ENCODE results near the gene TOX2. TPM values are rescaled to one million over a fixed set of nuclear protein-coding genes. Genes with fewer than 3 reads are reported as not detected.

Gene TOX2
- total and polyA plus RNA-seq, 7 donors = 0.06 to 0.53 (median 0.38) TPM

DNA sequence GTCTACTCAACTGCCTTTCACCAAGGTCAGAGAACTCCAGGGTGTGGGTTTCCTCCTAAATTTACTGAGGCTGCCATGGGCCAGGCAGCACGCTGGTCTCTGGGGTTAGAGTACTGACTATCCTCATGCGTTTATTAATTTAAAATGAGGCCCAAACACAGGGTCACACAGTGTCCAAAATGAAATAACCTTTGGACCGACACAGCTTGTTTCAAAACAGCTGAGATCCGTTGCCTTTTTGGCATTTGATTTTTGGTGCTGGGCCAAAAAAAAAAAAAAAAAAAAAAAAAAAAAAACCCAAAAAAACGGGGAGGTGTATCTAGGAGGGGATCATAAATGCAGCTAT is 14.6 kb upstream of the TOX2 start:
- TF ChIP-seq, protein P1, sequence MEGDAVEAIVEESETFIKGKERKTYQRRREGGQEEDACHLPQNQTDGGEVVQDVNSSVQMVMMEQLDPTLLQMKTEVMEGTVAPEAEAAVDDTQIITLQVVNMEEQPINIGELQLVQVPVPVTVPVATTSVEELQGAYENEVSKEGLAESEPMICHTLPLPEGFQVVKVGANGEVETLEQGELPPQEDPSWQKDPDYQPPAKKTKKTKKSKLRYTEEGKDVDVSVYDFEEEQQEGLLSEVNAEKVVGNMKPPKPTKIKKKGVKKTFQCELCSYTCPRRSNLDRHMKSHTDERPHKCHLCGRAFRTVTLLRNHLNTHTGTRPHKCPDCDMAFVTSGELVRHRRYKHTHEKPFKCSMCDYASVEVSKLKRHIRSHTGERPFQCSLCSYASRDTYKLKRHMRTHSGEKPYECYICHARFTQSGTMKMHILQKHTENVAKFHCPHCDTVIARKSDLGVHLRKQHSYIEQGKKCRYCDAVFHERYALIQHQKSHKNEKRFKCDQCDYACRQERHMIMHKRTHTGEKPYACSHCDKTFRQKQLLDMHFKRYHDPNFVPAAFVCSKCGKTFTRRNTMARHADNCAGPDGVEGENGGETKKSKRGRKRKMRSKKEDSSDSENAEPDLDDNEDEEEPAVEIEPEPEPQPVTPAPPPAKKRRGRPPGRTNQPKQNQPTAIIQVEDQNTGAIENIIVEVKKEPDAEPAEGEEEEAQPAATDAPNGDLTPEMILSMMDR (IDR thresholded peaks at IDR 0.05) = no peak
- Histone ChIP-seq H3K9me3 (no peaks in the 10 kb centered on the region), H3K4me3 (no peak overlapping the region), H3K4me1 (no peaks in the 10 kb centered on the region), H3K27me3 (ENCODE audit: insufficient read depth in 3 of 3, low read length in 2 of 3) (peaks cover 0 to 2% (median 0%) of the 10 kb centered on the region in 3 donors), H3K27ac (no peak overlapping the region), H3K36me3 (ENCODE audit: insufficient read depth in 1 of 2, low read depth in 1 of 2) (no peaks in the 10 kb centered on the region)
- intact Hi-C loops (cut with DNase I) = no loop called here
- DNase-seq = no peak
- ATAC-seq = peak in 1 of 4 donors; percentile 65
- whole genome bisulfite sequencing, 3 donors = 1 to 10% (median 8%) methylated on average over 5 of the region's 5 CpGs

DNA sequence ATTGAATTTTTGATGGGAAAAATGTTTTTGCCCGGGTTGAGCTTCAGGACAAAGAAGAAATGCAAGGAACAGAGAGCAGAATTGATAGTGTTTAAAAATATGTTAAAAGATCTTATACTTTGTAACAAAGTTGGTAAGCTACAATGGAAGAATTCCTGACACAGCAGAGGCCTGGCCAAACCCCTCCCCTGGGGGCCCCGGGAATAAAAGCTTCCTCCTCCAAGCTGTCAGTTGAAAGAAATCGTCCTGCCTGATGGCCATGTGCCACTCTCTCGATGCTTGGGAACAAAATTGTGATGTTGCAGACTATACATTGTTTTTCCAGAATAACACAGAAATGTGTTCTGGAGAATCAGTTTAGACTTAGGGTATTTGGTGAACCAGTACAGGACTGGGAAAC is 14.2 kb upstream of the TOX2 start:
- intact Hi-C loops (cut with DNase I) = no loop called here
- H3K27me3 ChIP-seq (ENCODE audit: insufficient read depth in 3 of 3, low read length in 2 of 3) = peaks cover 0 to 2% (median 0%) of the 10 kb centered on the region in 3 donors
- TF ChIP-seq, protein P1 (IDR thresholded peaks at IDR 0.05) = no peak
- H3K36me3 ChIP-seq (ENCODE audit: insufficient read depth in 1 of 2, low read depth in 1 of 2) = no peaks in the 10 kb centered on the region
- no peaks in the 10 kb centered on the region for H3K4me1 ChIP-seq
- H3K27ac ChIP-seq = no peak overlapping the region
- H3K4me3 ChIP-seq = no peak overlapping the region
- DNase-seq = peak in 1 of 2 donors; percentile 72
- no peaks in the 10 kb centered on the region for H3K9me3 ChIP-seq
- ATAC-seq = peak in 1 of 4 donors; percentile 41
- WGBS, 3 donors = 11 to 13% (median 13%) methylated on average over 4 of the region's 4 CpGs

DNA sequence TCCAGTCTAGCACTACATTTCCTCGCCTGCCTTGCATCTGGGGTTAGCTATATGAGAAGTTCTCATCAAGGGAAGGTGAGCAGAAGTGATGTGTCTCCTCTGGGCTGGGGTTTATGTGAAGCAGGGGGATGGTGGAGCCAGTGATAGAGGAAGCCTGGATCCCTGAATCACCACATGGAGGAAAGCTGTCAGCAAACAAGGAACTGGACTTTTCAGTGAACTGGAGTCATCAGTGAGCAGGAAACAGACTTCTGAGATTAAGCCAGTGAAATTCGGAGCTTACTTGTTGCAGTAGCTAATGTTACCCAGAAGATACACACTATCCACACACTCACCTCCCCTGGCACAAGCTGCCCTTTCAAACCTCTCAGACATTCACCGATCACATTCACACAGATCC is 13.4 kb upstream of the TOX2 start:
- H3K4me3 ChIP-seq = no peak overlapping the region
- TF ChIP-seq, protein P1 (IDR thresholded peaks at IDR 0.05) = no peak
- H3K27me3 ChIP-seq (ENCODE audit: insufficient read depth in 3 of 3, low read length in 2 of 3) = peaks cover 0 to 2% (median 0%) of the 10 kb centered on the region in 3 donors
- WGBS, 3 donors = 93 to 98% (median 96%) methylated on average over 3 of the region's 3 CpGs
- H3K4me1 ChIP-seq = no peaks in the 10 kb centered on the region
- intact Hi-C loops (cut with DNase I) = no loop called here
- DNase-seq (no peak), ATAC-seq (no peak)
- no peaks in the 10 kb centered on the region for H3K9me3 ChIP-seq
- no peaks in the 10 kb centered on the region for H3K36me3 ChIP-seq (ENCODE audit: insufficient read depth in 1 of 2, low read depth in 1 of 2)
- H3K27ac ChIP-seq = no peak overlapping the region

DNA sequence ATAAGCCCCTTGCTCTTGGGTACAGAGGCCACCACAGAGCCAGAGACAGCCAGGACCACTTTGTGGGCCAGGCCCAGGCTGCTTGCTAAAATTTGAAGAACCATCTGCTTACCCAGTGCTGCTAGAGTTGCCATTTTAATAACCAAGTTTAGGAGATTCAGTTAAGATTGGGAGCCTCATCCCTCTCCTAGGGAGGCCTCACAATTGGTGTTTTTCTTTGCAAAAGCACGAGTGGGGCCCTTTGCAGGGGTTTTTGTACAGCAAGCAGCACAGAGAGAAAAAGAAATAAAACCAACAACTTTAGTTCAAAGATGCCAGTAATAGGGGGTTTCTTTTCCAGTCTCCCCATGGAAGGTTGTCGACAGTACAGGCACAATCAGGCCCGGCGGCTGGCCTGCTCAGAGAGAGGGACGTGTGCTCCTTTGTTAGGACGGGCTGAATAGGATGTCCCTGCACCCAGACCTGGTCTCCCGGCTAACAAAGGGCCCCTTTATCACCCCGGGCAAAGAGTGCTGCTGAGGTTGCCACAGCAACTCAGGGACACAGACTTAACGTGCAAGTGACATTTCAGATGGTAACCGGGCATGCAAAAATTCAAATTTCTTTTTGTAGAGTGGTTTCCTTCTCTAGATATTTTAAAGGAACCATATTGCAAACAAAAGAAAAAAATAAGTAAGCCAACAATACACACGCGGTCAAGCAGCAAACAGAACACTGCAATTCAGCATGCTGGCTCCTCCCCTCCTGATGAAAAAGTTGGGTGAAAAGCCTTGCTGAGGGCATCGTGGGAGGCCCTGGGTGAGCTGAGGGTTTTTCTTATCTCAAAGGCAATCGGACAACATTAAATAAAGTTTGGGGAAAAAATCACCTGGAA is 10.5 kb upstream of the TOX2 start:
- intact Hi-C loops (cut with DNase I) = no loop called here
- Histone ChIP-seq H3K9me3 (peaks cover 13% of the 10 kb centered on the region), H3K27me3 (ENCODE audit: insufficient read depth in 3 of 3, low read length in 2 of 3) (peaks cover 0 to 2% (median 0%) of the 10 kb centered on the region in 3 donors), H3K36me3 (ENCODE audit: insufficient read depth in 1 of 2, low read depth in 1 of 2) (no peaks in the 10 kb centered on the region), H3K27ac (no peak overlapping the region), H3K4me3 (no peak overlapping the region), H3K4me1 (no peaks in the 10 kb centered on the region)
- no peak for DNase-seq
- no peak for ATAC-seq
- WGBS, 3 donors = 38 to 51% (median 39%) methylated on average over 14 of the region's 14 CpGs
- TF ChIP-seq, protein P1 (IDR thresholded peaks at IDR 0.05) = no peak

Measured in psoas muscle (tissue), 8 donors.